CD4-positive, alpha-beta T cell (primary cell): ENCODE data around the gene ZSWIM4. TPM values are rescaled to one million over a fixed set of nuclear protein-coding genes. Genes with fewer than 3 reads are reported as not detected.
"Not testable (repeated sequence)": the region's sequence is repeated elsewhere in the genome, so short reads cannot be mapped to it uniquely, and the experiment has no call there.

Experiments used
- ATAC-seq: fragments of 200-7000 bp; cut with Tn5 transposase; one replicate; pipeline ENCODE4 v1.10.0; 2022; ENCODE audit warnings: mild to moderate bottlenecking; ENCODE audit not compliant: poor library complexity
- CTCF ChIA-PET: fragments of 350-600 bp; sonication (Branson Sonifier 250); formaldehyde crosslinking; loops from one replicate; lab custom pipeline; 2021; ENCODE audit warnings: antibody characterized with exemption, inconsistent platforms; lab: Charles Lee
- POLR2A ChIA-PET: fragments of 350-600 bp; sonication (Branson Sonifier 250); formaldehyde crosslinking; loops from one replicate; lab custom pipeline; 2021; ENCODE audit warnings: antibody characterized with exemption, inconsistent platforms; lab: Charles Lee
- DNase-seq, 14 experiments: peaks; one replicate each; pipeline ENCODE4 v3.0.0-alpha.2; 2013 to 2020; ENCODE audit warnings: mixed read lengths in 2 of 14
- H3K27ac ChIP-seq, 2 donors: one replicate each; pipeline versions ENCODE4 v1.5.1 to v1.7.0; 2013; ENCODE audit warnings: low read length in 2 of 2, low read depth in 1 of 2, mild to moderate bottlenecking in 1 of 2
- H3K27me3 ChIP-seq, 2 experiments: 1 replicate in 1 of 2; 2 replicates in 1 of 2; pipeline versions ENCODE4 v1.6.1 to v1.7.0; 2013; ENCODE audit warnings: low read length in 2 of 2, control low read depth in 1 of 2, mild to moderate bottlenecking in 1 of 2, moderate library complexity in 1 of 2; ENCODE audit not compliant: insufficient read depth in 2 of 2, control insufficient read depth in 1 of 2
- H3K36me3 ChIP-seq: one replicate; pipeline ENCODE4 v1.6.1; 2013; ENCODE audit warnings: low read length, control low read depth; ENCODE audit not compliant: insufficient read depth
- H3K4me1 ChIP-seq: one replicate; pipeline ENCODE4 v1.6.1; 2013; ENCODE audit warnings: low read length, control low read depth; ENCODE audit not compliant: insufficient read depth
- H3K4me3 ChIP-seq: one replicate; pipeline ENCODE4 v1.5.1; 2013; ENCODE audit warnings: mild to moderate bottlenecking, low read length, moderate library complexity
- H3K9me3 ChIP-seq, 2 experiments: 1 replicate in 1 of 2; 2 replicates in 1 of 2; pipeline versions ENCODE4 v1.6.1 to v1.7.0; 2013; ENCODE audit warnings: low read length in 2 of 2, mild to moderate bottlenecking in 2 of 2, control low read depth in 1 of 2, moderate library complexity in 1 of 2; ENCODE audit not compliant: control insufficient read depth in 1 of 2, insufficient read depth in 1 of 2
- H3K27ac Mint-ChIP-seq: one replicate; pipeline ENCODE4 v1.8.0; 2020; ENCODE audit warnings: mixed read lengths
- H3K27me3 Mint-ChIP-seq: one replicate; pipeline ENCODE4 v1.8.0; 2021; ENCODE audit warnings: mixed read lengths
- H3K36me3 Mint-ChIP-seq: one replicate; pipeline ENCODE4 v1.8.0; 2021; ENCODE audit warnings: low read depth, mixed read lengths
- H3K4me1 Mint-ChIP-seq: one replicate; pipeline ENCODE4 v1.8.0; 2021; ENCODE audit warnings: low read depth, mixed read lengths
- H3K4me3 Mint-ChIP-seq: one replicate; pipeline ENCODE4 v1.8.0; 2020; ENCODE audit warnings: mild to moderate bottlenecking, mixed read lengths
- H3K9me3 Mint-ChIP-seq: one replicate; pipeline ENCODE4 v1.8.0; 2020; ENCODE audit warnings: mixed read lengths
- intact Hi-C, 2 experiments: fragments of 100-400 bp; cut with DNase I in 1 of 2; cut with micrococcal nuclease in 1 of 2; formaldehyde crosslinking; loops; one replicate each; pipeline versions ENCODE4 v1.15.1 to v1.9.0; 2023 to 2025; cut with DNase I, micrococcal nuclease
- total RNA-seq, 174 experiments: library from RNA in 2 of 174; stranded (reverse) in 2 of 174; gene quantifications; one replicate each; pipeline ENCODE4 v1.2.3 and lab custom pipeline; 2021 to 2026
- TF ChIP-seq, protein P1 (sequence below): fragments of 200-600 bp; IDR thresholded peaks from one replicate; pipeline ENCODE4 v1.8.0; 2022; ENCODE audit warnings: antibody characterized with exemption, mild to moderate bottlenecking

ZSWIM4 gene
- total RNA-seq, 2 experiments from 2014 or later: 3.5 to 3.8 TPM

DNA sequence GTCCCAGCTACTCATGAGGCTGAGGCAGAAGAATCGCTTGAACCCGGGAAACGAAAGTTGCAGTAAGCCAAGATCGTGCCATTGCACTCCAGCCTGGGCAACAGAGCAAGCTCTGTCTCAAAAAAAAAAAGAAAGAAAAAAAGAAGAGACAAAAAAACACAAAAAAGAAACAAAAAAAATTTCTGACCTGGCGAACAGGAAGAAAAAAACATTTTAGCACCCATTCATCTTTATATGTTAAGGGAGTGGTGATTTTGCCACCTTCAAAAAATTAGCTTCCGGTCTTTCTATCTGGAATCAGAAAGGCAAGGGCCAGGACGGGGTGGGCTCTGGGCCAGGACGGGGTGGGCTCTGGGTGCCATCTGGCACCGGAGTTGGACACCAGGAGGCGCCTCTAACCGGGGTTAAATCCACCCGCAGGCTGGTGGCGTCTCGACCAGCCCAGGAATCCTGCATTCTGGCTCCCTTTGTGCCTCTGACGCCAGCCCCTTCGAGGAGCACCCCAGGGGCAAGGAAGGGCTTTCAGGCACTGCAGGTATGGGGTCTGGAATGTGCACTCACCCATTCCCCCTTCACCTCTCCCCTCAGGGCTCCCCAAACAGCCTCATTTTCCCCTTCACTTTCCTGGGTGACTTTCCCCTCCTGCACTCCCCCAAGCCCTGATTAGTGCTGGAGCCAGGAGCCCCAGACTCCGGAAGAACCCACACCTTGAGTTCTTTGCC lies 10.4 kb upstream of the ZSWIM4 start:
- Mint-ChIP-seq H3K27ac (peak overlapping the region; percentile 84), H3K4me3 (peak overlapping the region; percentile 71), H3K9me3 (no peaks in the 10 kb centered on the region), H3K36me3 (no peaks in the 10 kb centered on the region), H3K27me3 (no peaks in the 10 kb centered on the region), H3K4me1 (peaks cover 27% of the 10 kb centered on the region)
- Histone ChIP-seq H3K4me3 (peak overlapping the region; percentile 3), H3K27me3 (no peaks in the 10 kb centered on the region), H3K27ac (no peak overlapping the region), H3K4me1 (peaks cover 52% of the 10 kb centered on the region), H3K36me3 (no peaks in the 10 kb centered on the region), H3K9me3 (no peaks in the 10 kb centered on the region)
- DNase-seq (peak; percentile 54 to 86 (median 70)), ATAC-seq (peak; percentile 63)
- POLR2A ChIA-PET: interaction anchor here (0.5 to 7.9 kb wide), 6 partner anchors 10 to 352 kb away, joined by 3 to 85 read pairs (median 4); partner anchors contain the start of genes C19orf53 and ZSWIM4
- TF ChIP-seq, protein P1, sequence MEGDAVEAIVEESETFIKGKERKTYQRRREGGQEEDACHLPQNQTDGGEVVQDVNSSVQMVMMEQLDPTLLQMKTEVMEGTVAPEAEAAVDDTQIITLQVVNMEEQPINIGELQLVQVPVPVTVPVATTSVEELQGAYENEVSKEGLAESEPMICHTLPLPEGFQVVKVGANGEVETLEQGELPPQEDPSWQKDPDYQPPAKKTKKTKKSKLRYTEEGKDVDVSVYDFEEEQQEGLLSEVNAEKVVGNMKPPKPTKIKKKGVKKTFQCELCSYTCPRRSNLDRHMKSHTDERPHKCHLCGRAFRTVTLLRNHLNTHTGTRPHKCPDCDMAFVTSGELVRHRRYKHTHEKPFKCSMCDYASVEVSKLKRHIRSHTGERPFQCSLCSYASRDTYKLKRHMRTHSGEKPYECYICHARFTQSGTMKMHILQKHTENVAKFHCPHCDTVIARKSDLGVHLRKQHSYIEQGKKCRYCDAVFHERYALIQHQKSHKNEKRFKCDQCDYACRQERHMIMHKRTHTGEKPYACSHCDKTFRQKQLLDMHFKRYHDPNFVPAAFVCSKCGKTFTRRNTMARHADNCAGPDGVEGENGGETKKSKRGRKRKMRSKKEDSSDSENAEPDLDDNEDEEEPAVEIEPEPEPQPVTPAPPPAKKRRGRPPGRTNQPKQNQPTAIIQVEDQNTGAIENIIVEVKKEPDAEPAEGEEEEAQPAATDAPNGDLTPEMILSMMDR: peak; percentile 86
- CTCF ChIA-PET: interaction anchor here (0.7 to 10.5 kb wide), 6 partner anchors 10 to 88 kb away, joined by 3 to 78 read pairs (median 4); partner anchors contain the start of gene ZSWIM4
- intact Hi-C loops: loop anchor here (1.0 kb wide), 1 partner anchor 77 kb away; no protein-coding TSS in a partner anchor

- peaks cover 55% of the 10 kb centered on the region for H3K4me1 ChIP-seq
- CTCF ChIA-PET: interaction anchor here (1.1 to 10.5 kb wide), 2 partner anchors 15 to 73 kb away, joined by 3 to 78 read pairs; partner anchors contain the start of gene C19orf53
- Mint-ChIP-seq H3K4me1 (peaks cover 35% of the 10 kb centered on the region), H3K27me3 (no peaks in the 10 kb centered on the region), H3K27ac (peak overlapping the region; percentile 88), H3K4me3 (peak overlapping the region; percentile 51), H3K36me3 (no peaks in the 10 kb centered on the region), H3K9me3 (no peaks in the 10 kb centered on the region)
- no peaks in the 10 kb centered on the region for H3K27me3 ChIP-seq
- TF ChIP-seq, protein P1: no peak
- no peak overlapping the region for H3K4me3 ChIP-seq
- ATAC-seq (peak; percentile 28), DNase-seq (peak in 10 of 14 experiments; percentile 5 to 72 (median 35))
- intact Hi-C loops: loop anchor here in 1 of 2 experiments (2.0 kb wide), 1 partner anchor 50 kb away; no protein-coding TSS in a partner anchor
- no peaks in the 10 kb centered on the region for H3K9me3 ChIP-seq
- peak overlapping the region in 1 of 2 donors; percentile 66 for H3K27ac ChIP-seq
- POLR2A ChIA-PET: interaction anchor here (1.3 to 7.9 kb wide), 9 partner anchors 8 to 72 kb away, joined by 4 to 85 read pairs (median 17); partner anchors contain the start of genes C19orf53, MRI1 and ZSWIM4
- H3K36me3 ChIP-seq: no peaks in the 10 kb centered on the region
Measured at GRCh38 chr19:13788991-13789390, 6.3 kb upstream of the ZSWIM4 start.

DNA sequence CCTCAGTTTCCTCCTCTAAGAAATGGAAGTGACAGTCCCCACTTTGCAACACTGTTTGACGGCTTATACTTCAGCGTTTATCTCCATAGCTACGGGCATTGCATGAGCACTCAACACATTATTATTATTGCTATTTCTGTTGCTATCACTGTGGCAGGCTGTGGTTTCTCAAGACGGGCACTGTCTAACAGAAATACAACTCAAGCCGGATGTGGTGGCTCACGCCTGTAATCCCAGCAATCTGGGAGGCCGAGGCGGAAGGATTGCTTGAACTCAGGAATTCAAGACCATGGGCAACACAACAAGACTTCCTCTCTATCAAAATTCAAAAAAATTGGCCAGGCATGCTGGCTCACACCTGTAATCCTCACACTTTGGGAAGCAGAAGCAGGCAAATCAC lies 4.9 kb upstream of the ZSWIM4 start:
- Mint-ChIP-seq H3K4me3 (peak overlapping the region; percentile 68), H3K27me3 (no peaks in the 10 kb centered on the region), H3K36me3 (peaks cover 4% of the 10 kb centered on the region), H3K27ac (peak overlapping the region; percentile 73), H3K9me3 (no peaks in the 10 kb centered on the region), H3K4me1 (peaks cover 40% of the 10 kb centered on the region)
- no peak for ATAC-seq
- peaks cover 52% of the 10 kb centered on the region for H3K4me1 ChIP-seq
- TF ChIP-seq, protein P1: no peak
- intact Hi-C loops: no loop called here
- no peaks in the 10 kb centered on the region for H3K36me3 ChIP-seq
- peak overlapping the region in 1 of 2 donors; percentile 45 for H3K27ac ChIP-seq
- no peaks in the 10 kb centered on the region for H3K27me3 ChIP-seq
- ChIA-PET POLR2A (interaction anchor here (0.8 to 3.9 kb wide), 3 partner anchors 16 to 56 kb away, joined by 5 to 38 read pairs (median 36); partner anchors contain the start of gene C19orf53), CTCF (interaction anchor here (10.5 kb wide), 1 partner anchor 72 kb away, joined by 78 read pairs; no protein-coding TSS in a partner anchor)
- peak in 5 of 14 experiments; percentile 9 to 80 (median 62) for DNase-seq
- no peaks in the 10 kb centered on the region for H3K9me3 ChIP-seq
- H3K4me3 ChIP-seq: no peak overlapping the region

- CTCF ChIA-PET: interaction anchor here (0.6 kb wide), 1 partner anchor 43 kb away, joined by 3 read pairs; no protein-coding TSS in a partner anchor
- DNase-seq, H3K27ac ChIP-seq, H3K27me3 Mint-ChIP-seq, intact Hi-C loops, H3K36me3 ChIP-seq, ATAC-seq, POLR2A ChIA-PET, H3K9me3 Mint-ChIP-seq, H3K27me3 ChIP-seq, H3K9me3 ChIP-seq, H3K36me3 Mint-ChIP-seq, H3K4me3 ChIP-seq: not testable (repeated sequence)
- Mint-ChIP-seq H3K4me1 (peaks cover 50% of the 10 kb centered on the region), H3K4me3 (peak overlapping the region; percentile 96), H3K27ac (peak overlapping the region; percentile 90)
- H3K4me1 ChIP-seq: peaks cover 51% of the 10 kb centered on the region
Measured at GRCh38 chr19:13793317-13793716, 1.9 kb upstream of the ZSWIM4 start.
